ENCODE results near the gene SLC25A5.
"Not testable (repeated sequence)": the region's sequence is repeated elsewhere in the genome, so short reads cannot be mapped to it uniquely, and the experiment has no call there.

The SLC25A5 gene

DNA sequence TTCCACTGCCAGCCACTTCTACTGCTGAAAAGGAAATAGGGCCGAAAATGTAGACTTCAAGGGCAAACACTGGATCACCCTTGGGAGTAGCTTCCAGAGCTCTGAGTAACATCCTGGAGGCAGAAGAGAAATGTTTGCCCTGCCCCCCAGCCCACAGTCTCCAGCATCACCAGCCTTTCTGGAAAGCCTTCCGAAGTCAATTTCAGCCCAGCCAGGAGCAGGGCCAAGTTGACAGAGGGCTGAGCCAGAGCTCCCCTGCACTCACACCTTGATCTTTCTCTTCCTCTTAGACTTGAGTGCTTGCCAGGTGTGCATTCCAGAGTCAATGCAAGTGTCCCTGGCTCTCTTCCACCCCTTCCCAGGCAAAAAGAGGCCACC, 35.2 kb downstream of the SLC25A5 start:
- Histone ChIP-seq H3K4me1 (ENCODE audit: control insufficient read depth in 2 of 2, insufficient read depth in 2 of 2, low read length in 2 of 2) (peaks cover 10 to 27% of the 10 kb centered on the region in 2 donors), H3K9me3 (ENCODE audit: control insufficient read depth in 2 of 2, low read length in 2 of 2) (no peaks in the 10 kb centered on the region), H3K27ac (ENCODE audit: low read depth in 2 of 2, low read length in 2 of 2) (peak overlapping the region; percentile 94 to 95), H3K9ac (ENCODE audit: low read depth in 1 of 2, low read length in 2 of 2) (peak overlapping the region; percentile 53 to 61), H3K27me3 (ENCODE audit: control insufficient read depth in 2 of 2, insufficient read depth in 2 of 2, low read length in 2 of 2) (no peaks in the 10 kb centered on the region), H3K4me3 (ENCODE audit: low read length in 2 of 2) (no peak overlapping the region), H3K36me3 (ENCODE audit: control insufficient read depth in 2 of 2, insufficient read depth in 2 of 2, low read length in 2 of 2) (no peaks in the 10 kb centered on the region)

GRCh38 chrX:119505145-119505544, 36.9 kb downstream of the SLC25A5 start:
- not testable (repeated sequence) for H3K27me3 ChIP-seq (ENCODE audit: control insufficient read depth in 2 of 2, insufficient read depth in 2 of 2, low read length in 2 of 2); H3K9me3 ChIP-seq (ENCODE audit: control insufficient read depth in 2 of 2, low read length in 2 of 2); H3K4me3 ChIP-seq (ENCODE audit: low read length in 2 of 2); H3K9ac ChIP-seq (ENCODE audit: low read depth in 1 of 2, low read length in 2 of 2); H3K36me3 ChIP-seq (ENCODE audit: control insufficient read depth in 2 of 2, insufficient read depth in 2 of 2, low read length in 2 of 2)
- Histone ChIP-seq H3K27ac (ENCODE audit: low read depth in 2 of 2, low read length in 2 of 2) (peak overlapping the region in 1 of 2 donors; percentile 58), H3K4me1 (ENCODE audit: control insufficient read depth in 2 of 2, insufficient read depth in 2 of 2, low read length in 2 of 2) (peaks cover 10 to 27% of the 10 kb centered on the region in 2 donors)

DNA sequence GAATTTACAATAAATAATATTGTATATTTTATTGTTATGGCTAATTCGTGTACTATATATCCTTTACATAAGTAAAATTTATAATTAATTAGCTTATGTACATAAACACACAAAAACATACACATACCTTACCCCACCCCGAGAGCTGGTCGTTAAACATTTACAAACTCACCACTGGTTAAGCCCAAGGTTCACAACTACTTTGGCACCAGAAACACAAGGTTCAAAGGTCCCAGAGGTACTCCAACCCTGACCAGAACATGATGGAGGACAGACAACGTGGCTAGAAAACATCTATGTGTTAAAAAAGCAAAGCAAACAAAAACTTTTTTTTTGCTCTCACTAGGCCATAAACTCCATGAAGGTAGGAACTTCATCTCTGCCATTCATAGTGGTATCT, 37.7 kb downstream of the SLC25A5 start:
- H3K36me3 ChIP-seq (ENCODE audit: control insufficient read depth in 2 of 2, insufficient read depth in 2 of 2, low read length in 2 of 2) = no peaks in the 10 kb centered on the region
- H3K27ac ChIP-seq (ENCODE audit: low read depth in 2 of 2, low read length in 2 of 2) = peak overlapping the region in 1 of 2 donors; percentile 6
- H3K9me3 ChIP-seq (ENCODE audit: control insufficient read depth in 2 of 2, low read length in 2 of 2) = no peaks in the 10 kb centered on the region
- H3K4me1 ChIP-seq (ENCODE audit: control insufficient read depth in 2 of 2, insufficient read depth in 2 of 2, low read length in 2 of 2) = peaks cover 8 to 27% of the 10 kb centered on the region in 2 donors
- no peak overlapping the region for H3K9ac ChIP-seq (ENCODE audit: low read depth in 1 of 2, low read length in 2 of 2)
- no peaks in the 10 kb centered on the region for H3K27me3 ChIP-seq (ENCODE audit: control insufficient read depth in 2 of 2, insufficient read depth in 2 of 2, low read length in 2 of 2)
- H3K4me3 ChIP-seq (ENCODE audit: low read length in 2 of 2) = no peak overlapping the region

GRCh38 chrX:119507206-119507605, 39.0 kb downstream of the SLC25A5 start:
- Histone ChIP-seq H3K9ac (ENCODE audit: low read depth in 1 of 2, low read length in 2 of 2) (no peak overlapping the region), H3K27me3 (ENCODE audit: control insufficient read depth in 2 of 2, insufficient read depth in 2 of 2, low read length in 2 of 2) (no peaks in the 10 kb centered on the region), H3K4me3 (ENCODE audit: low read length in 2 of 2) (no peak overlapping the region), H3K36me3 (ENCODE audit: control insufficient read depth in 2 of 2, insufficient read depth in 2 of 2, low read length in 2 of 2) (no peaks in the 10 kb centered on the region), H3K9me3 (ENCODE audit: control insufficient read depth in 2 of 2, low read length in 2 of 2) (no peaks in the 10 kb centered on the region), H3K4me1 (ENCODE audit: control insufficient read depth in 2 of 2, insufficient read depth in 2 of 2, low read length in 2 of 2) (peaks cover 7 to 16% of the 10 kb centered on the region in 2 donors), H3K27ac (ENCODE audit: low read depth in 2 of 2, low read length in 2 of 2) (peak overlapping the region; percentile 56 to 63)

GRCh38 chrX:119512146-119512800, 44.0 kb downstream of the SLC25A5 start:
- Histone ChIP-seq H3K36me3 (ENCODE audit: control insufficient read depth in 2 of 2, insufficient read depth in 2 of 2, low read length in 2 of 2) (no peaks in the 10 kb centered on the region), H3K27me3 (ENCODE audit: control insufficient read depth in 2 of 2, insufficient read depth in 2 of 2, low read length in 2 of 2) (no peaks in the 10 kb centered on the region), H3K9me3 (ENCODE audit: control insufficient read depth in 2 of 2, low read length in 2 of 2) (no peaks in the 10 kb centered on the region), H3K27ac (ENCODE audit: low read depth in 2 of 2, low read length in 2 of 2) (peak overlapping the region; percentile 45 to 49), H3K4me1 (ENCODE audit: control insufficient read depth in 2 of 2, insufficient read depth in 2 of 2, low read length in 2 of 2) (peaks cover 4% of the 10 kb centered on the region in 2 donors), H3K4me3 (ENCODE audit: low read length in 2 of 2) (no peak overlapping the region), H3K9ac (ENCODE audit: low read depth in 1 of 2, low read length in 2 of 2) (no peak overlapping the region)

- H3K9ac ChIP-seq (ENCODE audit: low read depth in 1 of 2, low read length in 2 of 2) = no peak overlapping the region
- H3K4me3 ChIP-seq (ENCODE audit: low read length in 2 of 2) = no peak overlapping the region
- H3K36me3 ChIP-seq (ENCODE audit: control insufficient read depth in 2 of 2, insufficient read depth in 2 of 2, low read length in 2 of 2) = no peaks in the 10 kb centered on the region
- H3K27me3 ChIP-seq (ENCODE audit: control insufficient read depth in 2 of 2, insufficient read depth in 2 of 2, low read length in 2 of 2) = no peaks in the 10 kb centered on the region
- no peak overlapping the region for H3K27ac ChIP-seq (ENCODE audit: low read depth in 2 of 2, low read length in 2 of 2)
- H3K9me3 ChIP-seq (ENCODE audit: control insufficient read depth in 2 of 2, low read length in 2 of 2) = no peaks in the 10 kb centered on the region
- H3K4me1 ChIP-seq (ENCODE audit: control insufficient read depth in 2 of 2, insufficient read depth in 2 of 2, low read length in 2 of 2) = peaks cover 4% of the 10 kb centered on the region in 2 donors
These were observed 48.0 kb downstream of the SLC25A5 start for GRCh38 chrX:119516157-119516702.

DNA sequence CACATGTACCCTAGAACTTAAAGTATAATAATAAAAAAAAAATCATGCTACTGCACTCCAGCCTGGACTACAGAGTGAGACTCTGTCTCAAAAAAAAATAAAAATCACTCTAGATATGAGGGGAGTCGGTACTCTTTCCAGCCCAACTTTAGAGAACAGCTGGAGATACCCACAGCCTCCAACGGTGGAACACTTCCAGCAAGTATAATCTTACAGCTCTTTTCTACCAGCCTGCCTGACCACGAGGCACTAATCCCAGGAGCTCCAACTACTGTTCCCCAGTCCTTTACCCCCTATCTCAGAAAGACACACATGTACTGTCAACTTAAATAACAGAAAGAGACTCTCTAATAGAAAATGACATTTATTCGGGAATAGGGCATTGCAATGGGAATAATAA, 50.1 kb downstream of the SLC25A5 start:
- no peaks in the 10 kb centered on the region for H3K4me1 ChIP-seq (ENCODE audit: control insufficient read depth in 2 of 2, insufficient read depth in 2 of 2, low read length in 2 of 2)
- H3K9me3 ChIP-seq (ENCODE audit: control insufficient read depth in 2 of 2, low read length in 2 of 2) = no peaks in the 10 kb centered on the region
- H3K9ac ChIP-seq (ENCODE audit: low read depth in 1 of 2, low read length in 2 of 2) = no peak overlapping the region
- peaks cover 0 to 2% of the 10 kb centered on the region in 2 donors for H3K27me3 ChIP-seq (ENCODE audit: control insufficient read depth in 2 of 2, insufficient read depth in 2 of 2, low read length in 2 of 2)
- H3K36me3 ChIP-seq (ENCODE audit: control insufficient read depth in 2 of 2, insufficient read depth in 2 of 2, low read length in 2 of 2) = no peaks in the 10 kb centered on the region
- H3K4me3 ChIP-seq (ENCODE audit: low read length in 2 of 2) = no peak overlapping the region
- no peak overlapping the region for H3K27ac ChIP-seq (ENCODE audit: low read depth in 2 of 2, low read length in 2 of 2)

All from mucosa of rectum (tissue), 2 donors.